Trophoblast cell (in vitro differentiated cells and primary cell): ENCODE data around the gene TCF7L1.

Experiments used
- DNase-seq, 2 donors: peaks; one replicate each; pipeline ENCODE4 v3.0.0-alpha.2; 2016
- H2AFZ ChIP-seq: 2 replicates; pipeline ENCODE4 v1.6.1; 2013; ENCODE audit warnings: low read length, moderate library complexity, mild to moderate bottlenecking; ENCODE audit not compliant: insufficient read depth, poor library complexity
- H2AK5ac ChIP-seq: 2 replicates; pipeline ENCODE4 v1.6.1; 2013; ENCODE audit warnings: mild to moderate bottlenecking, low read length
- H2BK120ac ChIP-seq: 2 replicates; pipeline ENCODE4 v1.6.1; 2013; ENCODE audit warnings: low read length, mild to moderate bottlenecking, moderate library complexity; ENCODE audit not compliant: insufficient read depth, poor library complexity
- H2BK12ac ChIP-seq: 2 replicates; pipeline ENCODE4 v1.6.1; 2013; ENCODE audit warnings: mild to moderate bottlenecking, low read length, moderate library complexity
- H2BK5ac ChIP-seq: 2 replicates; pipeline ENCODE4 v1.6.1; 2013; ENCODE audit warnings: low read length, low read depth, moderate library complexity, mild to moderate bottlenecking; ENCODE audit not compliant: poor library complexity
- H3K14ac ChIP-seq: 2 replicates; pipeline ENCODE4 v1.6.1; 2013; ENCODE audit warnings: mild to moderate bottlenecking, low read length
- H3K18ac ChIP-seq: 2 replicates; pipeline ENCODE4 v1.6.1; 2013; ENCODE audit warnings: mild to moderate bottlenecking, low read length
- H3K23ac ChIP-seq: 2 replicates; pipeline ENCODE4 v1.6.1; 2013; ENCODE audit warnings: low read length
- H3K27ac ChIP-seq: 2 replicates; pipeline ENCODE4 v1.5.1; 2013; ENCODE audit warnings: low read depth, mild to moderate bottlenecking, inconsistent platforms, low read length, moderate library complexity
- H3K27me3 ChIP-seq: 2 replicates; pipeline ENCODE4 v1.6.1; 2013; ENCODE audit warnings: inconsistent platforms, mild to moderate bottlenecking, low read length, moderate library complexity; ENCODE audit not compliant: insufficient read depth
- H3K36me3 ChIP-seq, 2 experiments: 1 replicate in 1 of 2; 2 replicates in 1 of 2; pipeline ENCODE4 v1.6.1; 2013; ENCODE audit warnings: low read length in 2 of 2, mild to moderate bottlenecking in 2 of 2, moderate library complexity in 1 of 2; ENCODE audit not compliant: insufficient read depth in 2 of 2, control insufficient read depth in 1 of 2
- H3K4ac ChIP-seq: 2 replicates; pipeline ENCODE4 v1.6.1; 2013; ENCODE audit warnings: low read depth, mild to moderate bottlenecking, low read length, moderate library complexity
- H3K4me1 ChIP-seq, 2 experiments: 1 replicate in 1 of 2; 2 replicates in 1 of 2; pipeline ENCODE4 v1.6.1; 2013; ENCODE audit warnings: low read length in 2 of 2, mild to moderate bottlenecking in 2 of 2, moderate library complexity in 1 of 2; ENCODE audit not compliant: insufficient read depth in 2 of 2, control insufficient read depth in 1 of 2
- H3K4me2 ChIP-seq: 2 replicates; pipeline ENCODE4 v1.6.1; 2013; ENCODE audit warnings: inconsistent platforms, mild to moderate bottlenecking, low read length, moderate library complexity
- H3K4me3 ChIP-seq: 2 replicates; pipeline ENCODE4 v1.5.1; 2013; ENCODE audit warnings: mild to moderate bottlenecking, low read depth, low read length, inconsistent platforms
- H3K79me1 ChIP-seq: one replicate; pipeline ENCODE4 v1.6.1; 2013; ENCODE audit warnings: low read length
- H3K79me2 ChIP-seq: 2 replicates; pipeline ENCODE4 v1.6.1; 2013; ENCODE audit warnings: low read length, mild to moderate bottlenecking; ENCODE audit not compliant: control insufficient read depth, insufficient read depth, poor library complexity
- H3K9ac ChIP-seq: 2 replicates; pipeline ENCODE4 v1.6.1; 2013; ENCODE audit warnings: mild to moderate bottlenecking, low read length
- H3K9me3 ChIP-seq: 2 replicates; pipeline ENCODE4 v1.6.1; 2013; ENCODE audit warnings: low read depth, mild to moderate bottlenecking, control low read depth, inconsistent platforms, low read length; ENCODE audit not compliant: insufficient read depth
- H4K12ac ChIP-seq: 2 replicates; pipeline ENCODE4 v1.6.1; 2013; ENCODE audit warnings: low read depth, mild to moderate bottlenecking, low read length, moderate library complexity
- H4K8ac ChIP-seq: 2 replicates; pipeline ENCODE4 v1.6.1; 2013; ENCODE audit warnings: low read depth, mild to moderate bottlenecking, low read length, moderate library complexity
- H4K91ac ChIP-seq: one replicate; pipeline ENCODE4 v1.6.1; 2013; ENCODE audit warnings: low read depth, mild to moderate bottlenecking, low read length, moderate library complexity
- WGBS: extraction: QIAGEN DNeasy Blood & Tissue Kit; methylation state at CpG from one replicate; pipeline ENCODE4 v1.1.7; 2013; ENCODE audit warnings: missing lambda C conversion rate; ENCODE audit not compliant: insufficient read length, insufficient coverage; ENCODE audit errors: extremely low coverage; 5-methylcytosine and 5-hydroxymethylcytosine counted together

TCF7L1 gene

DNA sequence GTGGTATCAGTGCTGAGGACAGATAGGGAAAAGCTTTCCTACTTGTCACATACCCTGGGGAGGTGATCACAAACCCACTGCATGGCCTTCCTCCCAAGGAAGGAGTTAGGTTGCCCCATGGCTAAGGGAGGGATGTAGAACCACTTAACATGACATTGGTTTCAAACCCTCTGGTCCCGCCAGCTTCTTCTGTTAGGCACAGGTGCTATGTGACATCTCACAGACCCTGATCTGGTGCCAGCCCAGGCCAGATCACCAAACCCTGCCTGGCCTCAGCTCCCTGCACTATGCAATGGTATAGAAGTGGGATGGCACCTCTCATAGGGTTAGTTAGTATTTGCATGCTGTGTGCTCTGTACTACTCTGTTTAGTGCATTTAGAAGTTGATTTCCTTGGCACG is 58.0 kb downstream of the TCF7L1 start:
- Histone ChIP-seq H4K12ac (no peak overlapping the region), H3K4ac (no peak overlapping the region), H4K8ac (no peak overlapping the region), H3K36me3 (no peaks in the 10 kb centered on the region), H3K9me3 (no peaks in the 10 kb centered on the region), H3K27me3 (no peaks in the 10 kb centered on the region), H2BK120ac (no peak overlapping the region), H3K18ac (no peak overlapping the region), H3K27ac (no peak overlapping the region), H3K79me1 (no peaks in the 10 kb centered on the region), H3K4me3 (no peak overlapping the region), H3K14ac (no peak overlapping the region), H2BK5ac (no peak overlapping the region), H2AFZ (no peak overlapping the region), H3K4me2 (no peak overlapping the region), H2AK5ac (no peak overlapping the region), H3K4me1 (peaks cover 6 to 9% of the 10 kb centered on the region in 2 experiments), H3K9ac (no peak overlapping the region), H3K23ac (no peak overlapping the region), H2BK12ac (no peak overlapping the region), H3K79me2 (no peaks in the 10 kb centered on the region), H4K91ac (no peak overlapping the region)
- DNase-seq = no peak
- no CpG with 5 or more reads among the region's 2 CpGs for WGBS

DNA sequence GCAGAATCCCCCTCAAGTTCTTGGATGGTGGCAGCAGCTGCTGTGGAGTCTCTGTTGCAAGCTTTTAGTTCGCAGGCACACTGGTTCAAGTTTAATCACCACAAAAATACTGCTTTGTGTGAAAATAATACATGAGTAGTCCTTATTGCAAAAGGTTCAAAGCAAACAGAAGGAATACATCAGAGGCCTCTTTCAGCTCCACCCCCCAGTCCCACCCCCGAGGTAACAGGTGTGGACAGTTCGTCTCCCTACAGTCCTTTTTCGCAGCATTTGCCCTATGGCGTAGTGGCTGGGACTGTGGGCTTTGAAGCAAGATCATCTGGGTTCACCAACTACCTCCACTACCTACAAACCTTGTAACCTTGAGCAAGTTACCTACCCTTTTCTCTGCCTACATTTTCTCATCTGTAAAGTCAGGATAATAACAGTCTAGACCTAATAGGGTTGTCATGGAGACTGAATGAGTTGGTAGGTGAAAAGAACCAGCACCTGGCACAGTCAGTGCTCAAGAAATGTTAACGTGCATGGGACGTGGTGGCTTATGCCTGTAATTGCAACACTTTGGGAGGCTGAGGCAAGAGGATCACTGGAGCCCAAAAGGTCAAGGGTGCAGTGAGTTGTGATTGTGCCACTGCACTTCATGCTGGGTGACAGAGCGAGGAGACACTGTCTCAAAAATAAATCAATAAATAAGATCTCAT is 61.7 kb downstream of the TCF7L1 start:
- Histone ChIP-seq H3K14ac (no peak overlapping the region), H3K4ac (no peak overlapping the region), H3K18ac (no peak overlapping the region), H3K9ac (no peak overlapping the region), H3K23ac (no peak overlapping the region), H3K27me3 (no peaks in the 10 kb centered on the region), H2BK5ac (no peak overlapping the region), H2BK12ac (no peak overlapping the region), H2AK5ac (no peak overlapping the region), H3K36me3 (no peaks in the 10 kb centered on the region), H3K4me3 (no peak overlapping the region), H4K8ac (no peak overlapping the region), H3K4me2 (no peak overlapping the region), H2BK120ac (no peak overlapping the region), H3K79me2 (no peaks in the 10 kb centered on the region), H3K4me1 (peaks cover 0 to under 1% of the 10 kb centered on the region in 2 experiments), H2AFZ (no peak overlapping the region), H4K12ac (no peak overlapping the region), H3K79me1 (no peaks in the 10 kb centered on the region), H3K27ac (no peak overlapping the region), H4K91ac (no peak overlapping the region), H3K9me3 (no peaks in the 10 kb centered on the region)
- peak in 1 of 2 donors; percentile 18 for DNase-seq
- no CpG with 5 or more reads among the region's 8 CpGs for WGBS

GRCh38 chr2:85195956-85196355 is 62.8 kb downstream of the TCF7L1 start:
- no peak overlapping the region for H2BK5ac ChIP-seq
- no peak overlapping the region for H2AFZ ChIP-seq
- H4K12ac ChIP-seq = no peak overlapping the region
- no peak overlapping the region for H3K14ac ChIP-seq
- H3K23ac ChIP-seq = no peak overlapping the region
- no peak overlapping the region for H3K4ac ChIP-seq
- H3K27me3 ChIP-seq = no peaks in the 10 kb centered on the region
- H2AK5ac ChIP-seq = no peak overlapping the region
- no peak overlapping the region for H2BK120ac ChIP-seq
- no peaks in the 10 kb centered on the region for H3K36me3 ChIP-seq
- H4K8ac ChIP-seq = no peak overlapping the region
- no peak overlapping the region for H3K27ac ChIP-seq
- no peaks in the 10 kb centered on the region for H3K79me2 ChIP-seq
- H3K9me3 ChIP-seq = no peaks in the 10 kb centered on the region
- DNase-seq = no peak
- no peak overlapping the region for H3K9ac ChIP-seq
- no peak overlapping the region for H2BK12ac ChIP-seq
- no peak overlapping the region for H3K18ac ChIP-seq
- no CpG with 5 or more reads among the region's 5 CpGs for WGBS
- no peak overlapping the region for H3K4me2 ChIP-seq
- H3K4me1 ChIP-seq = no peaks in the 10 kb centered on the region
- no peak overlapping the region for H4K91ac ChIP-seq
- H3K79me1 ChIP-seq = no peaks in the 10 kb centered on the region
- no peak overlapping the region for H3K4me3 ChIP-seq

GRCh38 chr2:85199698-85200097 is 66.5 kb downstream of the TCF7L1 start:
- H2AFZ ChIP-seq = no peak overlapping the region
- no peak overlapping the region for H4K12ac ChIP-seq
- H2BK5ac ChIP-seq = no peak overlapping the region
- no peak overlapping the region for H2BK120ac ChIP-seq
- no peak overlapping the region for H3K23ac ChIP-seq
- H3K79me2 ChIP-seq = no peaks in the 10 kb centered on the region
- H3K27ac ChIP-seq = no peak overlapping the region
- no peak overlapping the region for H3K4me2 ChIP-seq
- no peaks in the 10 kb centered on the region for H3K4me1 ChIP-seq
- H3K27me3 ChIP-seq = no peaks in the 10 kb centered on the region
- no CpG with 5 or more reads among the region's 3 CpGs for WGBS
- no peak overlapping the region for H2BK12ac ChIP-seq
- no peak overlapping the region for H3K4ac ChIP-seq
- H3K36me3 ChIP-seq = no peaks in the 10 kb centered on the region
- H3K79me1 ChIP-seq = no peaks in the 10 kb centered on the region
- H2AK5ac ChIP-seq = no peak overlapping the region
- H3K9me3 ChIP-seq = no peaks in the 10 kb centered on the region
- H4K91ac ChIP-seq = no peak overlapping the region
- no peak overlapping the region for H3K14ac ChIP-seq
- no peak overlapping the region for H3K18ac ChIP-seq
- no peak overlapping the region for H3K9ac ChIP-seq
- no peak overlapping the region for H4K8ac ChIP-seq
- DNase-seq = peak in 1 of 2 donors; percentile 46
- no peak overlapping the region for H3K4me3 ChIP-seq
